Mucosa of descending colon (tissue), 3 donors: Measurements from ENCODE around the gene ZNF423. TPM values are rescaled to one million over a fixed set of nuclear protein-coding genes. Genes with fewer than 3 reads are reported as not detected.

Experiments used
- ATAC-seq: fragments of 200-7000 bp; cut with Tn5 transposase; one replicate; pipeline ENCODE4 v1.9.1; 2020; ENCODE audit warnings: mild to moderate bottlenecking, moderate library complexity
- DNase-seq, 3 donors: peaks; one replicate each; pipeline ENCODE4 v3.0.0-alpha.2; 2020
- H3K36me3 ChIP-seq: fragments of 200-600 bp; one replicate; pipeline ENCODE4 v1.8.0; 2021; ENCODE audit warnings: low read depth, mild to moderate bottlenecking
- H3K4me1 ChIP-seq: fragments of 200-600 bp; one replicate; pipeline ENCODE4 v1.8.0; 2021; ENCODE audit warnings: low read depth, mild to moderate bottlenecking
- H3K4me3 ChIP-seq: fragments of 200-600 bp; one replicate; pipeline ENCODE4 v1.8.0; 2021; ENCODE audit warnings: mild to moderate bottlenecking
- H3K9me3 ChIP-seq: fragments of 200-600 bp; one replicate; pipeline ENCODE4 v1.8.0; 2021; ENCODE audit warnings: mild to moderate bottlenecking
- intact Hi-C, 2 donors: fragments of 100-400 bp; cut with DNase I in 1 of 2; cut with micrococcal nuclease in 1 of 2; formaldehyde crosslinking; loops; one replicate each; pipeline versions ENCODE4 v1.11.0 to v1.11.1; 2022; cut with DNase I, micrococcal nuclease
- total RNA-seq, 3 donors: library from RNA; stranded (reverse); fragmentation: NEBNext Ultra II Directional in 2 of 3; extraction: Animal tissue kit (Norgen Biotek cat#: 25700) in 2 of 3; gene quantifications; one replicate each; pipeline versions ENCODE4 v1.2.1 to v1.2.4, GENCODE V29; 2021 to 2023
- TF ChIP-seq, protein P1 (sequence below): fragments of 200-600 bp; IDR thresholded peaks from one replicate; pipeline ENCODE4 v1.8.0; 2022; ENCODE audit warnings: antibody characterized with exemption, mild to moderate bottlenecking
- donor health status: DM: no; HTN: no; CAD: no; lungs with moderate emphysema.
- donor health status: DM: no; HTN: no; CAD: no.
- donor health status: DM: no; HTN: yes; CAD: no.

ZNF423 gene
- total RNA-seq, 3 donors from 2014 or later = 6.7 to 11.6 (median 11.0) TPM

DNA sequence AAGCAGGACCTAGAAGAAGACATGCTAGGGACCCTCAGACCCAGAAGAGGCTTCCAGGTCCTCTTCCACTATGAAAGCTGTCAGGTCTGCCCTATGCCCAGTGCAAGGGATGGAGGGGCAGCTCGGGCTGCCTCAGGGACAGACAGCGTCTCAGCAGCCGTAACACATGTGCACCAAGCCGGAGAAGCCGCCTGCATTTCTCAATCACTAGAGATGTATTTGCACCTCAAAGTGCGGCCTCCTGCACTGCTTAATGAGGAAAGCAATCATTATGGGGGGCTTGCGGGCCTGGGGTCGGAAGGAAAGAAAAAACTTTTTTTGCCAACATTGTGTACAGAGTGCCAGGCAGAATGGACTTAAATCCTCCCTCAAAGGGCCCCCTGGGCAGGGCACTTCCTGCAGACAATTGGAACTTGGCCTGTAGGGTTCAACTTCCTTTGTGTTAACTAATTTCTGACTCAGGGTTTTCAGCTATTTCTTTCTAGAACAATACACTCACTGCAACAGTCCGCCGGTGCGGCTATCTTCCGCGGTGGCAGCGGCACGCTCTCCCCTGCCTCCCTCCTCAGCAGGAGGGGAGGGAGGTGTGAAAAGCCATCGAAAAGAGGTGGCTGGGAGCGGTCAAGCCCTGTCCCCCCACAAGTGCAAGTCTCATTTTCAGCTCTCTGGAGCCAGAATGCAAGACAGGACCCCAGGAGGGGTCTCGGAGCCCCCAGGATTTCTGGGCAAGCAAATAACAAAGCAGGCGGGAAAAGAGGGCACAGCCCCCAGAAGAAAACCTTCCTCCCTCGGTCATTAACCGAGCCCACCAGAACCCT is 101.2 kb downstream of the ZNF423 start:
- Histone ChIP-seq H3K36me3 (no peaks in the 10 kb centered on the region), H3K9me3 (no peaks in the 10 kb centered on the region), H3K4me1 (no peaks in the 10 kb centered on the region), H3K4me3 (no peak overlapping the region)
- peak in 2 of 3 donors; percentile 45 to 47 for DNase-seq
- TF ChIP-seq, protein P1, sequence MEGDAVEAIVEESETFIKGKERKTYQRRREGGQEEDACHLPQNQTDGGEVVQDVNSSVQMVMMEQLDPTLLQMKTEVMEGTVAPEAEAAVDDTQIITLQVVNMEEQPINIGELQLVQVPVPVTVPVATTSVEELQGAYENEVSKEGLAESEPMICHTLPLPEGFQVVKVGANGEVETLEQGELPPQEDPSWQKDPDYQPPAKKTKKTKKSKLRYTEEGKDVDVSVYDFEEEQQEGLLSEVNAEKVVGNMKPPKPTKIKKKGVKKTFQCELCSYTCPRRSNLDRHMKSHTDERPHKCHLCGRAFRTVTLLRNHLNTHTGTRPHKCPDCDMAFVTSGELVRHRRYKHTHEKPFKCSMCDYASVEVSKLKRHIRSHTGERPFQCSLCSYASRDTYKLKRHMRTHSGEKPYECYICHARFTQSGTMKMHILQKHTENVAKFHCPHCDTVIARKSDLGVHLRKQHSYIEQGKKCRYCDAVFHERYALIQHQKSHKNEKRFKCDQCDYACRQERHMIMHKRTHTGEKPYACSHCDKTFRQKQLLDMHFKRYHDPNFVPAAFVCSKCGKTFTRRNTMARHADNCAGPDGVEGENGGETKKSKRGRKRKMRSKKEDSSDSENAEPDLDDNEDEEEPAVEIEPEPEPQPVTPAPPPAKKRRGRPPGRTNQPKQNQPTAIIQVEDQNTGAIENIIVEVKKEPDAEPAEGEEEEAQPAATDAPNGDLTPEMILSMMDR = no peak
- peak; percentile 80 for ATAC-seq
- intact Hi-C loops = no loop called here

DNA sequence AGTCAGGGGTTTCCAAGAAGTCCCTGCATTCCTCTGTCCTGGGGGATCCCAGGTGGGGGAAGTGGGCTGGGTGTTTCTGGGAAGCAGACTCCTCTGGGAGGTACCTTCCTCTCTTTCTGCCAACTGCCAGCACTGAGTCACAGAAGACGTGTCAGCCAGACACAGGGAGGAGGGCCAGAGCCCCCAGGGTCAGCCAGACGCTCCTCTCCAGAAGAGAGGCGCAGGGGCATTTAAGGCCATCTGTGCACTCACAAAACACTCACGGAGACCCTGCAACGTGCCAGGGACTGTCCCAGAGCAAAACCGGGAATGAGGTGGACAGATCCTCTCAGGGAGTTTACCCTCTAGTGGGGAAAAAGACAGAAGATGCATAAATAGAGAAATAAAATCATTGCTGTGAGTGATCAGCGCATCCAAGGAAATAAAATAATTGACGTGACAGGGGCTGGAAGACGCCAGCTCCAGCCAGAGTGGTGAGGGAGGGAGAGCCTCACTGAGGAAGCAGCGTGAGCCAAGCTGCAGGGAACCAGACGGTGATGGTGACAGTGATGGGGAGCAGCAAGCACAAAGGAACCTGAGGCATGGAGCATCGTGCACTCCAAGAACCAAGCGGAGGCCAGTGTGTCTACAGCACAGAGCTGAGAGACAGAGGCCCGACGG is 105.4 kb downstream of the ZNF423 start:
- no peaks in the 10 kb centered on the region for H3K36me3 ChIP-seq
- no peak overlapping the region for H3K4me3 ChIP-seq
- TF ChIP-seq, protein P1 = no peak
- intact Hi-C loops = no loop called here
- DNase-seq (no peak), ATAC-seq (no peak)
- no peaks in the 10 kb centered on the region for H3K9me3 ChIP-seq
- H3K4me1 ChIP-seq = no peaks in the 10 kb centered on the region

DNA sequence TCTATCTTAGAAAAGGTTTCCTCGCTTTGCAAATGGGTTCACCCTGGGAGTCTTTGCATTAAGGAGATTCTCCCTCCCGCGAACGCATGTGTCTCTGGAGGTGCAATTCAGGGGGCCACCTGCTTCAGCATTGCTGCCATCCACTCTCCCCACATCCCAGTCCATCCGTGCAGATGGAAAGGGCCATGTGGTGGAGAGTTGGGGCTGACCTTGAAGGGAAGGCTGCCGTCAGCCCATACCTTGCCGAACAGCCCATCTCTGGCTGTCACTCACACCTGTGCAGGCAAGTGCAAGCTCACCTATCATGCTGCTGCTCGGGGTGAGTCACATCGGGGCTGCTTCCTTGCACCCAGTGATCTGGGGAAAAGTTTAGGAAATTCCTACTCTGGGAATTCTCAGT is 106.1 kb downstream of the ZNF423 start:
- intact Hi-C loops = no loop called here
- Histone ChIP-seq H3K4me3 (no peak overlapping the region), H3K9me3 (no peaks in the 10 kb centered on the region), H3K4me1 (no peaks in the 10 kb centered on the region), H3K36me3 (no peaks in the 10 kb centered on the region)
- ATAC-seq (no peak), DNase-seq (no peak)
- TF ChIP-seq, protein P1 = no peak

DNA sequence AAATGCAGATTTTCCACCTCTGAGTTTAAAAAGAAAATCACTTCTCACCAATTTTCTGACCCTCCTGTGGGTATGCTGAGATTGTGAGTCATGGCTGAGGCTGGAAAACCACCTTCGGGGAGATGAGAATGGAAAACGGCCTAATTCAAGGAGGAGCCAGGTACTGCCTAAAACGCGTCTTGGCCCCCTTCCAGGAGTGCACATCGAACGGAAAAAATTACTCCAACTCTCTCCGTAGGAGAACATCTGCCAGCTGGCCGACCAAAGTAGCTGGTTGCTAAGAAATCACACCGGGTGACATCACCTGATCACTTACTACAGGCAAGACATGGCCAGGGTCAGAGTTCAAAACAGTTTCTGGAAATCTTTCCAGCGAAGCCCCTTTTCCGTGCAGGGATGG is 107.6 kb downstream of the ZNF423 start:
- no peak overlapping the region for H3K4me3 ChIP-seq
- H3K36me3 ChIP-seq = no peaks in the 10 kb centered on the region
- DNase-seq (no peak), ATAC-seq (no peak)
- TF ChIP-seq, protein P1 = no peak
- H3K9me3 ChIP-seq = no peaks in the 10 kb centered on the region
- intact Hi-C loops = no loop called here
- H3K4me1 ChIP-seq = no peaks in the 10 kb centered on the region

DNA sequence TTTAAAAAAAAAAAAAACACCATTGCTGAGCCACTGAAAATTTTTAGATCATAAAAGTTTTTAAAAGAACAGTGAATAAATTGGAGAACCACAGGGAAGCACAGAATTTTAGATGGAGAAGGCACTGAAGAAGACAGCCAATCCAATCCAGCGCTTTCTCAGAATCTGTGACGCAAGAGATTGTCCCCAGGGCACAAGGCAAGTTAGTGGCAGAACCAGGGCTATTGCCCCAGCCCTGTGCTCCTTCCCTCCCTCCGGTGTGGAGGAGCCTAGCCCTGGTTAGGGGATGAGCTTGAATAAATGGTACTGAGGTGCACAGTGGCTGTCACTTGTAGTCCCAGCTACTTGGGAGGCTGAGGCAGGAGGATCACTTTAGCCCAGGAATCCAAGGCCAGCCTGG is 108.3 kb downstream of the ZNF423 start:
- H3K4me3 ChIP-seq = no peak overlapping the region
- ATAC-seq (no peak), DNase-seq (no peak)
- TF ChIP-seq, protein P1 = no peak
- H3K9me3 ChIP-seq = no peaks in the 10 kb centered on the region
- no peaks in the 10 kb centered on the region for H3K4me1 ChIP-seq
- no peaks in the 10 kb centered on the region for H3K36me3 ChIP-seq
- intact Hi-C loops = no loop called here
